Fibroblast of skin of back (primary cell): Measurements from ENCODE around the gene EDARADD.

ENCODE experiments used
- DNase-seq: peaks from one replicate; pipeline ENCODE4 v3.0.0-alpha.2; 2013

EDARADD gene

DNA sequence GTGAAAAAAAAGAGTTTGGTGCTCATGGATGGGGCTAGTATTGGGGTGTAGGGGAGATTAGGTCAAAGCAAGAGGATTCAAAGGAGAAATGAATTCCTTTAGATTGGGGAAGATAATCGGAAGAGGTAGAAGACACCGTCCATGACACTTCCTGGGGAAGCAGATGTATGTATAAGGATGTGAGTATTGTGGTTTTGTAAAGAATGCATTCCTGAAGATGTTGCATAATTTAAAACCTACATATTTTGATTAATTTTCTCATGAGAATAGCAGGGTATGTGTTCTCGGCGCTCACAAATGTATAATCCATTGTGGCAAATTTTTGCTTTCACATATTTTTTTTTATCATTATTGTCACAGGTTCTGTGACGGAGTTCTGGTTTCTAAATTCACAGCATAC is 124.2 kb downstream of the EDARADD start:
- peak; percentile 74 for DNase-seq

DNA sequence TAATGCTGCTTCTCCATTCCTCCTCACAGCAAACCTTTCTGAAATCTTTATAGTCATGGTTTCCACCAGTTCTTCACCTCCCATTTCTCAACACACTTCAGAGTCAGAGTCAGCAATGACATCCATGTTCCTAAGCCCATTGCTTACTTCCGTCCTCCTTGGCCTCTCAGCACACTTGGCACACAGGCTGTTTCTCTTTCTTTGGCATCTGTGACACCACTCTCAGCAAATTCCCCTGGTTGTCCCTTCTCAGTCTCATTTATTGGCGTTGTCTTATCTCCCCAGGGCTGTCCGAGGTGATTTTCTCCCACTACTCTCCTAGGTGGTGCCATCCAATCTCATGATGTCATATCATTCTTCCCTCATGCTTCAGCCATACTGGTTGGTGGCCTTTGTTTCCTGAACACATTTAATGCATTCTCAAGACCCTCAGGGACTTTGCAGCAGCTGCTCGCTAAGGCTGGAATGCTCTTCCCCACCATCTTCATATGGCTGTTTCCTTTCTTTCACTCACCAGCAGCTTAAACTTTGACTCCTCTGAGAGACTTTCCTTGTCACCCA is 126.4 kb downstream of the EDARADD start:
- peak; percentile 22 for DNase-seq

DNA sequence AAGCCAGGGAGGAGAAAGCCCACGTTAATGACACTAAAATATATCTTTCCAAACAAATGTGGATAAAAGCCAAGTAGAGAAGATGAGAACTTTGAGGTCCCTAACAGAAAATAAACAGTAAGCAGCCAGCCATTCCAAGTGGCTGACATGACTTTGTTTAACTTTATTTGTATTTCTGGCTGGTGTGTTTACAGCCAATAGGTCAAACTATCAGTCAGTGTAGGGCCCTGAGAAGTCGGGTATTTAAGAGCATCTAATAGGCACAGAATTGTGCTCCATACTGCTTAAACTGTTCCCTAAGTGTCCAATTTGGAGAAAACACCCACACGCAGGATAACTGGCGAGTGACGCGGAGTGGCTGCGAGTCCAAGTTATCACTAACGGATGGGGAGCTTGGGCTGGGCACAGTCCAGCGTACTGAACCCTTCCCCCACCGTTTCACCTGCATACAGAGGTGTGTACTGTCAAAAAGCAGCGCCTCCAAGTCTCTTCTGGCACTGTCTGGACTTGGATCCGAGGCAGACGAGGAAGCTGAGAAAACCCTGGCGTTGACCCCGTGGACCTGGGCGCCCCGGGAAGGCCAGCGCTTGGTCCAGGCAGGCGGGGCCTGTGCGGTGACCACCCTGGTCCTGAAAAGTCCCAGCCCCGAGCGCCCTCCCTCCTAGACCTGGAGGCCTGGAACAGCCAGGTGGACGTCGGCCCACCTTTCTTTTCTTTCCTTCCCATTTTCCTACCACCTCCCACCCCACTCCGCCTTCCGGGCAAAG is 129.0 kb downstream of the EDARADD start:
- no peak for DNase-seq

DNA sequence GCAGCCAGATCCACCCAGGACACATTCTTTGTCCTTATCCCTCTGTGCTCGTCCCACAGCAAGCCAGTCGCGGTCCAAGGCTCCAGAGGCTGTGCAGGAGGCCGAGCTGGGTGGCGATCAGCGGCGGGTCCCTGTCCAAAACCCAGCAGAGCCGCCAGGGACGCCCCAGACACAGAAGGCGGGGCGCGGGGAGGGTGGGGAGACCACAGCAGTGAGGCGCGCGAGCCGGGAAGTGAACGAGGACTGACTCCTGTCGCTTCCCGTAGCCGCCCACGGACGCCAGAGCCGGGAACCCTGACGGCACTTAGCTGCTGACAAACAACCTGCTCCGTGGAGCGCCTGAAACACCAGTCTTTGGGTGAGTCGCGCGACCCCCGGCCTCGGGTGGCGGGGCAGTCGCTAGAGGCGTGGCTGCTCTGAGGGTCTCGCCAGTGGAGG is 129.6 kb downstream of the EDARADD start, which contains the start of gene LGALS8:
Gene LGALS8 (plus strand): TSS at position 279 of the 438 bp plus-strand sequence. CDS start 2,089 bp downstream, outside the sequence.
- peak; percentile 84 for DNase-seq

DNA sequence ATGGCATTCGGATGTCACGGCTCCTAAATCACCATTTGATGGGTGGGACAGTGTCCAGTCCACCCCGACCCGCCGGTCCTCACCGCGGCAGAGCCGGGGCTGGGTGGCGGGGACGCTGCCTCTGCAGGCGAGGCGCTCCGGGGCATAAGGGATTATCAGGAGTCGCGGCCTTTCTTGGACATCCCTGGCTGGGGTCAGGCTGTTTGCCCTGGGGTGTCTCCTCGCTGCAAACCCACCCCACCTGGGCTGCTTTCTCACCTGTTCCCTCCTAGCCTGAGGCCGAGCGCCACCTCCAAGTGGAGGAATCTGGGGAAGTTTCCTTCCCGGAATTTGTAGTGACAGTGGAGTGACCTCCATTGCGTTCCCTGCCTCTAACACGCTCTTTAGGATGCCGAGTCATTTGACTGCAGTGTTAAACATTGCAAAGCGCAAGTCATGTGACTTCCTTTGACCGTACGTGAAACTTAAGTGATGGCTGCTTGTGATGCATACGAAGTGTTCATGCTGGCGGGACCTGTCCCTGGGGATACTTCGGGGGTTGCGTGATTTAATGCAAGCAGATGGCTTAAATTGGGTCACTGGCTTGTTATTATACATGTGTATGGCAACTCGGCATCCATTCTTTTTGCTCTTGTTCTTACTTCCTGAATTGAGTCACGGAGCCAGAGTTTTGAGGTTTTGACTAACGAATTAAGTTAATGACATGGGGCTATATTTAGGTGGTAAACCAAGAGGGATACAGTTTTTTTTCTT is 130.2 kb downstream of the EDARADD start:
- peak; percentile 91 for DNase-seq

DNA sequence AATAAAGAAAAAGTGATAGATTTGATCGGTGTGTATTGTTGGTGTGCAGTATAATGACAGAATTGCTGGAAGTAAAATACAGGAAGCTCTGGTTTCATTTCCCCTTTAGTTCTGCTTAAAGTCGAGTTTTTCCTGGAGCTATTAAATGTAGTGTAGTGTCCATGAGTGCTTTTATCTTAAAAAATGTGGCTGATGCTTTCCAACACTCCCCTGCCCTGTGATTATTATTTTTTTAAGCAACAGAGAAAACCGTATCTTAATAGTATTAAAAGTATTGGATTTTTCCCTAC is 130.8 kb downstream of the EDARADD start:
- no peak for DNase-seq

DNA sequence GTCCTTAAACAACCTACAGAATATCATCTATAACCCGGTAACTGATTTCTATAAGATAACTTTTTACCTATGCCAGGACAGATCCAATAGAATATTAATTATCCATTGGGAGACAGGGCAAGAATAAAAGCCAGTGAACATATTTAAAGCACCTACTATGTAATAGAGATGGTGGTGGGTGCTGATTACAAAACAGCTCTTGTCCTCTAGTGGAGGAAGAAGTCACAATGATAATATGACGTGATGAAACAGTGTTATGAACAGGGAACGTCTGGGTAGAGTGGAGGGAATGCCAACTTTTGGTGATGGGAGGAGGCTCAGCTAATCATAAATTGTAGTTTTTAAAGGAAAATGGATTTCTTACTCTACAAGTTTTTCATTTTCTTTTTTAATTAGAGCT is 132.0 kb downstream of the EDARADD start:
- DNase-seq, result no peak

DNA sequence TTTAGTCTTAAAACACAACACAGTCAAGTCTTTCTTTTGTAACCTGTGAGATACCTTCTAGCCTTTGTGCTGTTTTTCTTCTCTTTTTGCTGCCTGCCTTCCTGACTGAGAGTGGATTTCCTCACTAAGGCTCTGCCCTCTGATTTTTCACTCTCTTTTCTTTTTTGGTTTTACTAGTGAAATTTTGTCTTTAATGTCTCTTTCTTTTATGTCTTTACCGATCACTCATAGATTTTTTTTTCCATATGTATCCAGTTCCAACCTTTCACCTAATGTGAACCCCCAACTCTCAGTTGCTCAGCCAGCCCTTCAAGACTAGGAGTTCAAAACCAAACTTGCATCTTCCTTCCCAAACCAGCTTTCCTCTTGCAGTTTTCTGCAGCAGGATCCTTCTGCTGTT is 136.2 kb downstream of the EDARADD start:
- DNase-seq, result no peak

DNA sequence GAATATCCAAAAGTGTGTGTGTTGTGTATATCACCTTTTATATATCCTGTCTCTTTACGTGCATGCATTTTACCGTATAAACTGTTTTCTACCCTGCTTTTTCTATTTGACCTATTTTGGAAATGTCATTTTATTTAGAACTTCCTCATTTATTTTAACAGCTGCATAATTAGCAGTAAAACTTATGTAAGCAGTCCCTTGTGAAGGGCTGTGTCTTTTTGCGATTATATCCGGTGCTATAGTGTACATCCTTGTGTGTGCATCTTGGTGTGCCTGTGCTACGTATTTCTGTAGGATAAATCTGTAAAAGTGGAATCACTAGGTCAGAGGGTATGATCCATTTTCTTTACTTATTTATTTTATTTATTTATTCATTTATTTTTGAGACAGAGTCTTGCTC is 136.9 kb downstream of the EDARADD start:
- no peak for DNase-seq

DNA sequence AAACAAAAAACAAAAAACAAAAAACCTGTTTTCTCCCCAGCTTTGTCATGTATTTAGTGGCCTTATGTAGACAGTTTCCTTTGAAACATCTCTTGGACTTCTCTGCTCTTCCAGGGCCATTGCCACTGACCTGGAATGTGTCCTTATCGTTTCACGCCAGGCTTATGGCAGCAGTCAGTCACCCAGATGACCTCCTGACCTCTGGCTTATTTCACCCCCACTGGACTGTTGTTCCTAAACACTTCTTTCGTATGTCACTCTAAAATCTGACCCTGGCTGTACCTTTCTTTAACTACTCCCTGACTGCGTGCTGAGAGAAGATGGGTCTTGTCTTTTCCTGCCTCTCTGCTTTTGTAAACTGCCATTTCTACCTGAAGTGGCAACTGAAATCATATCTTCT is 138.8 kb downstream of the EDARADD start:
- DNase-seq, result no peak

DNA sequence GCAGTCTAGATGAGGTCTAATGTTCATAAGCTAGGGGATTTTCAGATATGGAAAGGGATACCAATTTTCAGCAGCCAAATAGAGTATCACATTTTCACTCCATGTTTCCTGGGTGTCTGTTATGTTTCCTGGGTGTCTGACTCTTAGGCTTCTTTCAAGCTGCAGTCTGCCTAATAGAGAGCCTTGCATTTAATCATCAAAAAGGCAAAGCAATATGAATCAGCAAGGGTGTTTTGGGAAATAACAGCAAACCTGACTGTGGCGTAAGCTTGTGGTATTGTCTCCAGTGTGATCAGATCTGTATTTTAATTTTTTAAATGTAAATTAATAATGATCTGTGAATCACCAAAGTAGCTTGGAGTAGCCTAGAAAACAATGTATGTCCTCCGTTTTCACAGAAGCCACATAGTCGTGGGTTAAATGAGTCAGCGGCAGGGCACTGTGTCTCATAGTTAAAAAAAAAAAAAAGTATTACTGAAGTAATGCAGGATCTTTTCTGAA is 140.1 kb downstream of the EDARADD start:
- peak; percentile 71 for DNase-seq
